Osteocyte (in vitro differentiated cells): Measurements from ENCODE around the gene CROCC2. TPM values are rescaled to one million over a fixed set of nuclear protein-coding genes. Genes with fewer than 3 reads are reported as not detected.

Source experiments
- DNase-seq: peaks from one replicate; pipeline ENCODE4 v3.0.0; 2021; ENCODE audit warnings: mixed read lengths; ENCODE audit not compliant: unreplicated experiment; ENCODE audit errors: extremely low spot score
- H3K27ac Mint-ChIP-seq: one replicate; pipeline ENCODE4 v1.8.0; 2021; ENCODE audit warnings: mild to moderate bottlenecking, mixed read lengths; ENCODE audit not compliant: unreplicated experiment
- H3K27me3 Mint-ChIP-seq: one replicate; pipeline ENCODE4 v1.8.0; 2021; ENCODE audit warnings: mixed read lengths; ENCODE audit not compliant: unreplicated experiment
- H3K36me3 Mint-ChIP-seq: one replicate; pipeline ENCODE4 v1.8.0; 2021; ENCODE audit warnings: mixed read lengths; ENCODE audit not compliant: unreplicated experiment
- H3K4me1 Mint-ChIP-seq: one replicate; pipeline ENCODE4 v1.8.0; 2021; ENCODE audit warnings: mixed read lengths; ENCODE audit not compliant: unreplicated experiment
- H3K4me3 Mint-ChIP-seq: one replicate; pipeline ENCODE4 v1.8.0; 2021; ENCODE audit warnings: mild to moderate bottlenecking, moderate library complexity, mixed read lengths; ENCODE audit not compliant: unreplicated experiment
- H3K9me3 Mint-ChIP-seq: one replicate; pipeline ENCODE4 v1.8.0; 2021; ENCODE audit warnings: mixed read lengths; ENCODE audit not compliant: unreplicated experiment
- total RNA-seq: library from RNA; stranded (reverse); gene quantifications from 2 replicates; pipeline ENCODE4 v1.2.1, GENCODE V29; 2021
- TF ChIP-seq, protein P1 (sequence below): fragments of 200-600 bp; sonication (generic); IDR thresholded peaks from 2 replicates; pipeline ENCODE4 v1.5.0; 2021; ENCODE audit warnings: antibody characterized with exemption, mild to moderate bottlenecking, moderate library complexity

CROCC2 gene
- total RNA-seq, 1 donor from 2014 or later = not detected

DNA sequence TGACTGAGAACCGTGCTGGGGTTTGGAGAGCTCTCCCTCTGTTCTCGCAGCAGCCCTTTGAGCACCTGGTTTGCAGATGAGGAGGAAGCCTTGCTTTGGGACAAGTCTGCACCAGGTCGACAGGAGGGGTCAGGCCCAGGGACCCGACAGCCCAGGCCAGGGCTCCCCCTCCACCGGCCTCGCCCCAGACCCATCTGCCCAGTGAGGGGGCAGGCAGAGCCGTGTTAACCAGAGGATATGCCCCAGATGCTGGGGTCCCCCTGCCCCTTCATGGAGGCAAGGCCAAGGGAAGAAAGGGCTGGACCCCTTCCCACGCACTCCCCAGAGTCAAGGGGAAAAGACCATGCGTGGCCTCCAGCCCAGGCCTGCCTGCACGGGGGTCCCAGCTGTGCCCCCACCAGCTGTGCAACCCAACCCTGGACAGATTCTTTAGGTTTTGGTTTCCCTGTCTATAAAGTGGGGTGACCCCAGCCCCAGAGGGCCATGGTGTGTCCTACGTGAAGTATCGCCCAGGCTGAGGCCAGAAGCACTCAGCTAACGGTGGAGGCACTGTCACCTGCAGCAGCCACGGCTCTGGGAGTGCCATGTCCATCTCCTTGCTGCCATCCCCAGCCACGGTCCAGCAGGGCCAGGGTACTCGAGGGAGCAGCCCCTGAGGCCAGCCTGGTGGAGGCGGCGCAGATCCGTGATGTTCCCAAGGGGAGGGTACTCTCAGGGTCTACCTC lies 87.5 kb downstream of the CROCC2 start:
- H3K27me3 Mint-ChIP-seq = no peaks in the 10 kb centered on the region
- no peak for DNase-seq
- H3K36me3 Mint-ChIP-seq = no peaks in the 10 kb centered on the region
- peaks cover 28% of the 10 kb centered on the region for H3K4me1 Mint-ChIP-seq
- H3K9me3 Mint-ChIP-seq = no peaks in the 10 kb centered on the region
- no peak overlapping the region for H3K27ac Mint-ChIP-seq
- no peak overlapping the region for H3K4me3 Mint-ChIP-seq
- TF ChIP-seq, protein P1, sequence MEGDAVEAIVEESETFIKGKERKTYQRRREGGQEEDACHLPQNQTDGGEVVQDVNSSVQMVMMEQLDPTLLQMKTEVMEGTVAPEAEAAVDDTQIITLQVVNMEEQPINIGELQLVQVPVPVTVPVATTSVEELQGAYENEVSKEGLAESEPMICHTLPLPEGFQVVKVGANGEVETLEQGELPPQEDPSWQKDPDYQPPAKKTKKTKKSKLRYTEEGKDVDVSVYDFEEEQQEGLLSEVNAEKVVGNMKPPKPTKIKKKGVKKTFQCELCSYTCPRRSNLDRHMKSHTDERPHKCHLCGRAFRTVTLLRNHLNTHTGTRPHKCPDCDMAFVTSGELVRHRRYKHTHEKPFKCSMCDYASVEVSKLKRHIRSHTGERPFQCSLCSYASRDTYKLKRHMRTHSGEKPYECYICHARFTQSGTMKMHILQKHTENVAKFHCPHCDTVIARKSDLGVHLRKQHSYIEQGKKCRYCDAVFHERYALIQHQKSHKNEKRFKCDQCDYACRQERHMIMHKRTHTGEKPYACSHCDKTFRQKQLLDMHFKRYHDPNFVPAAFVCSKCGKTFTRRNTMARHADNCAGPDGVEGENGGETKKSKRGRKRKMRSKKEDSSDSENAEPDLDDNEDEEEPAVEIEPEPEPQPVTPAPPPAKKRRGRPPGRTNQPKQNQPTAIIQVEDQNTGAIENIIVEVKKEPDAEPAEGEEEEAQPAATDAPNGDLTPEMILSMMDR = no peak

DNA sequence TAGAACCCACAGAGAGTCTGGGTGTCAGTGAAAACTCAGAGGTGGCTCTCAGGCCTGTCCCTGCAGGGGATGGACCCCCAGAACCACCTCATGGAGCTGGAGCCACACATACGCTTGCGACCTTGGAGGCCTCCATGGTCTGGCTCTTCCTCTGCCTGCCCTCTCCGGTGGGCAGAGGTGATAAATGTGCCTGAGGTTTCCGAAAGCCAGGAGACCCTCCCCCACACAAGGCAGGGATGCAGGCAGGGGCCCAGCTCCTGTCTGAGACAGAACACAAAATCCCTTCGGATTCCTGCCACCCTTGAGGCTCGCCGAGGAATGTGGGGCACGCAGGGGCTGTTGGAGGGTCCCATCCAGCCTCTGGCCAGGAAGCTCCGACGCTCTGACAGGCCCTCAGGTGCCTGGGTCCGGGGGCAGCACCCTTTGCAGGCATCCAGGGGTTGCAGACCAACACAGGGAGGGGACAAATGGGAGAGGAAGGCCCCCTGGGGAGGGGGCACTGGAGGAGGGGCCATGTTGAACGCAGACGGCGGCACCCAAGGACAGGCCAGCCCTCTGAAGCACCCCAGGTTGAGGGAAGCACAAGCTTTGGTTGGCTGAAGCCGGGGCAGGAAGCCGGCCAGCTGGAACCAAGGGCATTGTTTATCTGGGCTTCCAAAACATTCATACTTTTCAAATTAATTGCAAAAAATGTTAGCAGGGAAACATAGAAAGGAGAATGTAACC lies 88.2 kb downstream of the CROCC2 start:
- Mint-ChIP-seq H3K4me1 (peaks cover 25% of the 10 kb centered on the region), H3K4me3 (no peak overlapping the region), H3K36me3 (no peaks in the 10 kb centered on the region), H3K27ac (no peak overlapping the region), H3K27me3 (no peaks in the 10 kb centered on the region), H3K9me3 (no peaks in the 10 kb centered on the region)
- DNase-seq = peak; percentile 79
- TF ChIP-seq, protein P1 = no peak

DNA sequence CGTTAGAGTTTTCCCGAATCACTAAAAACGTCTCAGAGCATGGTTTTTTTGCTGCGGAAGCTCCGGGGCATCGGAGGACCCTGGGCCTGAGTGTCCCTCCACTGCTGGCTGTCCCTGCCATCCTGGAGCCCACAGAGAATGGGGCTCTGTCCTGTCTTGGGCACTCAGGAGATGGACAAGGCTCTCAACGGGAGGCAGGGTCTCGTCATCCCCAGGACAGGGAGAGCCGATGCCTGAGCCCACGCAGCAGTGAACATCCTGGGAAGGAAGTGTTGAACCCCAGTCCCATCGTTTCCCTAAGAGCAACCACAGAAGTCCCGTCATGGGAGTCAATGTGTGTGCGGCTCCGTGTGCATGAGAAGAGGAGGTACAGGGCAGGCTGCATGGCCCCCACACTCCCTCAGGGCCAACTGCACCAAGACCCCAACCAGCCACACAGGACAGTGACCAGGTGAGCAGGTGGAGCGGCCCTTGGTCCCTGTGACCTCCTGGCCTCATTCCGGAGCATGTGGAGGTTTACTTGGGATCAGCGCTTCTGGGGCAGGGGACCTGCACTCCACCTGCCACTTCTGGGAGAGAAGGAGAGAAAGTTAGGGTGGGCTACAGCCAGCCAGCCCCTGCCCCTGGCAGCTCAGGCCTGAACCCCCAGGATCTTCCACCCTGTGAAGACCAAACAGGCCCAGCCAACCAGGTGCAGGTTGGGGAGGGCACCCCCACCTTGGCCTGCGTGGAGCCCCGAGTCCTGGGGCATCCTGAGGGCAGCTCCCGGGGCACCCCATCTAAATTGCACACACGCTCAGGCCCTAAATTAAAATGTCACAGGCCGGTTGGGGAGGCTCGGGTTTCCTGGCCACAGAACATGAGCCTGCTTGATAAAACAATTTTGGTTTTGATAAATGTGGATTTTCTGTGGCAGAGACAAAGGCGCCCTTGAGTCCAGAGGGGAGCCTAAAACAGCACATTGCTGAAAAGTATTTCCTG lies 89.2 kb downstream of the CROCC2 start:
- Mint-ChIP-seq H3K4me3 (no peak overlapping the region), H3K27ac (no peak overlapping the region), H3K4me1 (peaks cover 32% of the 10 kb centered on the region), H3K9me3 (no peaks in the 10 kb centered on the region), H3K36me3 (no peaks in the 10 kb centered on the region), H3K27me3 (peaks cover 7% of the 10 kb centered on the region)
- DNase-seq = peak; percentile 74
- TF ChIP-seq, protein P1 = no peak

DNA sequence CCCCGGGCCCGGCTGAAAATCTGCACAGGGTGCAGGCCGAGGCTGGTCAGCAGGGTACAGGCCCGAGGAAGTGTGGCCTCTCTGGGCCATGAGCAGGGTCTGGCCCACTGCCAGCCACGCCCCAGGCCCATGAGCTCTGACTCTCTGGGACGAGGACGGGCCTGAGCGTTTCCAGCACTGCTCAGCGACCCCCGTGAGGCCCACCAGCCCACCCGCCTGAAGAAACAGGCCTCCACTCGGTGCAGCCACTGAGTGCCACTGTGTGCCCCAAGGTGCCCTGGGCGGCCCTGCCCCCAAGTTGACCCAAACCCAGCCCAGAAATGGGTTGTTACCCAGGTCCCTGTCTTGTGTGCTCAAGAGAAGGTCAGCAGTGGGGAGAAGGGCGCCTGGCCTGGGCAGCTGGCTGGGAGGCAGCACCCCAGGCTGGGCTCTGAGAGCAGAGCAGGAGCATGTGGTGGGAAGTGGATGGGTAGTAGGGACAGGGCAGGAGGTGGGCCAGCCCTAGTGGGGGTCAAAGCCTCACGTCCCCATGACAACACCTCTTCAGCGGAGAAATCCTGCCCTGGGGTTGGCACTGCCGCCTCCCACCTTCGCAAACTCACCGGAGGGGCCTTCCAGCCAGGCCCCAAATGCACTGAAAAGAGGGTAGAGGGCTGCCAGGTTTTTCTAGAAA lies 90.2 kb downstream of the CROCC2 start:
- Mint-ChIP-seq H3K9me3 (no peaks in the 10 kb centered on the region), H3K4me1 (peaks cover 35% of the 10 kb centered on the region), H3K36me3 (no peaks in the 10 kb centered on the region), H3K27ac (no peak overlapping the region), H3K27me3 (peaks cover 11% of the 10 kb centered on the region), H3K4me3 (no peak overlapping the region)
- TF ChIP-seq, protein P1 = no peak
- no peak for DNase-seq
